Lung (tissue), 12 donors: ENCODE measurements around the gene SLC7A8. TPM values are rescaled to one million over a fixed set of nuclear protein-coding genes. Genes with fewer than 3 reads are reported as not detected.
A peak's percentile ranks its signal among the peaks of the same experiment; 100 is the strongest.

Source experiments
- ATAC-seq: fragments of 200-7000 bp; cut with Tn5 transposase; one replicate; pipeline ENCODE4 v1.9.1; 2020; ENCODE audit warnings: moderate number of reproducible peaks; ENCODE audit not compliant: insufficient read depth, low FRiP score
- DNase-seq, 3 donors: peaks; one replicate each; pipeline ENCODE4 v3.0.0-alpha.2; 2013 to 2017
- H3K27ac ChIP-seq, 2 donors: one replicate each; pipeline ENCODE4 v1.5.1; 2013; ENCODE audit warnings: mild to moderate bottlenecking in 2 of 2, moderate library complexity in 2 of 2, control low read depth in 1 of 2, inconsistent platforms in 1 of 2, low read depth in 1 of 2, low read length in 1 of 2
- H3K27me3 ChIP-seq, 3 donors: one replicate each; pipeline ENCODE4 v1.5.1; 2013; ENCODE audit warnings: low read length in 2 of 3; ENCODE audit not compliant: control insufficient read depth in 3 of 3, insufficient read depth in 3 of 3
- H3K36me3 ChIP-seq, 4 donors: one replicate each; pipeline ENCODE4 v1.5.1; 2013; ENCODE audit warnings: low read length in 4 of 4, mild to moderate bottlenecking in 1 of 4, moderate library complexity in 1 of 4; ENCODE audit not compliant: control insufficient read depth in 4 of 4, insufficient read depth in 4 of 4
- H3K4me1 ChIP-seq, 5 donors: one replicate each; pipeline ENCODE4 v1.5.1; 2013; ENCODE audit warnings: low read length in 5 of 5, mild to moderate bottlenecking in 2 of 5, moderate library complexity in 1 of 5; ENCODE audit not compliant: control insufficient read depth in 5 of 5, insufficient read depth in 5 of 5
- H3K4me3 ChIP-seq: one replicate; pipeline ENCODE4 v1.5.1; 2013; ENCODE audit warnings: mild to moderate bottlenecking, control low read depth, moderate library complexity
- H3K9ac ChIP-seq, 2 donors: one replicate each; pipeline ENCODE4 v1.5.1; 2013; ENCODE audit warnings: low read length in 2 of 2, control low read depth in 1 of 2; ENCODE audit not compliant: insufficient read depth in 1 of 2
- H3K9me3 ChIP-seq, 4 donors: one replicate each; pipeline ENCODE4 v1.5.1; 2013; ENCODE audit warnings: low read length in 3 of 4, mild to moderate bottlenecking in 1 of 4, moderate library complexity in 1 of 4; ENCODE audit not compliant: control insufficient read depth in 4 of 4, insufficient read depth in 3 of 4
- CTCF ChIP-seq: IDR thresholded peaks from 2 replicates; pipeline ENCODE4 v1.5.1; 2012; ENCODE audit warnings: mild to moderate bottlenecking; ENCODE audit errors: control extremely low read depth, extremely low read depth
- WGBS, 2 donors: extraction: QIAGEN DNeasy Blood & Tissue Kit; methylation state at CpG; one replicate each; pipeline ENCODE4 v1.1.7; 2013; 5-methylcytosine and 5-hydroxymethylcytosine counted together
- polyA plus RNA-seq, 2 donors: library from polyadenylated mRNA; stranded (reverse); fragments of 200-250 nt; gene quantifications; one replicate each; pipeline ENCODE4 v1.2.1, GENCODE V29; 2013
- total RNA-seq, 2 donors: library from RNA; depleted of rRNA in 1 of 2; stranded (reverse); fragments of >200 nt in 1 of 2; gene quantifications; one replicate each; pipeline ENCODE4 v1.2.1, GENCODE V29; 2014 to 2021
- donor health status: control.
- donor health status: control.
- donor health status: Bipolar disorder and iron deficiency.
- donor health status: healthy.
- donor health status: DM: yes; HTN: yes; CAD: no.

SLC7A8 gene
- total and polyA plus RNA-seq, 4 donors = 28.1 to 74.0 (median 41.9) TPM

GRCh38 chr14:23158779-23159178 is 24.7 kb downstream of the SLC7A8 start:
- Histone ChIP-seq H3K4me1 (peaks cover 0 to 76% (median 34%) of the 10 kb centered on the region in 5 donors), H3K4me3 (no peak overlapping the region), H3K27me3 (no peaks in the 10 kb centered on the region), H3K9ac (no peak overlapping the region), H3K27ac (no peak overlapping the region), H3K36me3 (peaks cover 0 to 21% (median 6%) of the 10 kb centered on the region in 4 donors), H3K9me3 (no peaks in the 10 kb centered on the region)
- DNase-seq = peak; percentile 49 to 91 (median 88)
- 70 to 85% methylated on average over 2 of the region's 2 CpGs for WGBS, 2 donors
- ATAC-seq = no peak
- no peak for TF ChIP-seq CTCF

GRCh38 chr14:23154964-23155587 is 28.4 kb downstream of the SLC7A8 start:
- 29 to 39% methylated on average over 10 of the region's 10 CpGs for WGBS, 2 donors
- peak; percentile 92 to 98 (median 97) for DNase-seq
- no peak for TF ChIP-seq CTCF
- Histone ChIP-seq H3K9ac (no peak overlapping the region), H3K36me3 (peaks cover 0 to 21% (median 8%) of the 10 kb centered on the region in 4 donors), H3K4me3 (no peak overlapping the region), H3K4me1 (peaks cover 0 to 54% (median 19%) of the 10 kb centered on the region in 5 donors), H3K27me3 (no peaks in the 10 kb centered on the region), H3K9me3 (no peaks in the 10 kb centered on the region), H3K27ac (peak overlapping the region; percentile 83 to 86)
- peak; percentile 67 for ATAC-seq

DNA sequence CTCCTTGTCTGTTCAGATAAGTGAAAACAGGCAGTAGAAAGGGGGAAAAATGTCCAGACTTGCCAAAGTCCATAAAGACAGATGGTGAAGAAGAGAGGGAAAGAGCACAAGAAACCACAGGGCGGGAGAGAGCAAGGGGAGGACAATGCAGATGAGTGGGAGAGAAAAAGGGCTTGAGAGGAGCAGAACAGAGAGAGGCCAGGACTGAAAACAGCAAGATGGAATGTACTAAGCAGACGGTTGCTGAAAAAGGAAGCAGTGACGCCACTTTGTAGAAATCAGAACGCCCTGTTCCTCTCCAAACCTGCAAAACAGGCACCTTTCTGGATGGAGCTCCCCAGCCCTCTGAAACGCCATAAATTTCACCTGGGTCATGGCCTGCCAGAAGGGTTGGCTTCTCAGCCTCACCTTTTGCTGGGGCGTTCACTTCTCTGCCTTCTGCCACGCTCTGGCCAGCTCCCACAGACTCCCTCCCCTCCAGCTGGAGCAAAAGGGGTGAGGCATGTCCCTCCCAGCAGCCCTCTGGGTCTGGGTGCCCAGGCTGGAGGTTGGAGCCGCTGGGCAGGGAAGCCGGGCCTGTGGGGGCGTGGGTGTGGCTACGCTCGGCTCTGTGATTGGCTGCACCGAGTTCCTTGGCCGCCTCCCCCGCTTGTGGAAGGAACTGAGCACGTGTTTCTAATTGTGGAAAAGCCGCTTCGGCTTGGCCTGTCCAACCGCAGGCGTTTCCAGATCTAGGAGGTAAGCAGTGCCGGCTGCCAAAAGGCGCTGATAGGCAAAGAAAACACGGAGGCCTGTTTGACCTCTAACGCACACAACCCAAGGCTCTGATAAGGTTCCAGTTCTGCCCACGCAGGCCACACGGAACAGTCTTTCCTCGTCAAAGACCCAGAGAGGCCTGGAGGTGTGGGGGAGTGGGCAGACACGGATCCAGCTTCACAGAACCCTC is 29.3 kb downstream of the SLC7A8 start:
- Histone ChIP-seq H3K27ac (peak overlapping the region; percentile 86 to 92), H3K9ac (peak overlapping the region in 1 of 2 donors; percentile 35), H3K36me3 (peaks cover 0 to 25% (median 12%) of the 10 kb centered on the region in 4 donors), H3K9me3 (no peaks in the 10 kb centered on the region), H3K4me3 (no peak overlapping the region), H3K27me3 (no peaks in the 10 kb centered on the region), H3K4me1 (peaks cover 0 to 44% (median 19%) of the 10 kb centered on the region in 5 donors)
- TF ChIP-seq CTCF = no peak
- ATAC-seq = peak; percentile 87
- DNase-seq = peak; percentile 49 to 69 (median 54)
- 32 to 62% methylated on average over 28 of the region's 28 CpGs for WGBS, 2 donors
